GM12878 (cell line): Measurements from ENCODE around the gene FLNC. TPM values are rescaled to one million over a fixed set of nuclear protein-coding genes. Genes with fewer than 3 reads are reported as not detected.

Experiments used
- ATAC-seq: fragments of 200-7000 bp; cut with Tn5 transposase; 3 replicates; pipeline ENCODE4 v1.9.1; 2020; ENCODE audit warnings: mild to moderate bottlenecking, moderate library complexity
- BruUV-seq: library from RNA; stranded (reverse); fragments of 400-500 nt; replicated peaks from 2 replicates; lab custom pipeline; 2021; lab: Mats Ljungman, UMichigan
- CTCF ChIA-PET: fragments of 300-600 bp; sonication (Branson Sonifier 250); formaldehyde crosslinking; extraction: SDS; loops from one replicate; lab custom pipeline; 2021; ENCODE audit warnings: inconsistent platforms; lab: Yijun Ruan, JAX
- POLR2A ChIA-PET: fragments of 350-600 bp; formaldehyde crosslinking; extraction: SDS; loops from one replicate; lab custom pipeline; 2021; ENCODE audit warnings: inconsistent platforms; lab: Charles Lee
- RAD21 ChIA-PET: fragments of 300-600 bp; sonication (Branson Sonifier 250); formaldehyde crosslinking; loops from one replicate; lab custom pipeline; 2023; ENCODE audit warnings: antibody characterized with exemption; ENCODE audit not compliant: unreplicated experiment; lab: Charles Lee
- SMC1A ChIA-PET: fragments of 300-600 bp; sonication (Branson Sonifier 250); formaldehyde crosslinking; loops from one replicate; lab custom pipeline; 2023; ENCODE audit not compliant: unreplicated experiment, uncharacterized antibody; lab: Charles Lee
- DNase-seq: peaks from one replicate; pipeline ENCODE4 v3.0.0-alpha.2; 2011; ENCODE audit warnings: low read depth, low spot score
- FAIRE-seq: peaks from 3 replicates; lab custom pipeline; 2011; peaks lifted over from hg19 to GRCh38; lab: Jason Lieb, UNC
- H2AFZ ChIP-seq: 2 replicates; pipeline ENCODE4 v1.6.0; 2011; ENCODE audit warnings: low read depth, low read length, control low read depth; ENCODE audit not compliant: control insufficient read depth
- H3K27ac ChIP-seq: 2 replicates; pipeline ENCODE4 v1.5.1; 2011; ENCODE audit warnings: control low read depth; ENCODE audit not compliant: control insufficient read depth, insufficient read depth
- H3K27me3 ChIP-seq, 2 experiments: replicated peaks in 1 of 2; 2 replicates each; pipeline versions ENCODE4 v1.6.0 to v1.6.1; 2011; ENCODE audit warnings: low read length in 1 of 2; ENCODE audit not compliant: control insufficient read depth in 2 of 2, insufficient read depth in 2 of 2
- H3K36me3 ChIP-seq, 2 experiments: 2 replicates each; pipeline ENCODE4 v1.5.1; 2011; ENCODE audit warnings: low read length in 1 of 2; ENCODE audit not compliant: control insufficient read depth in 2 of 2, insufficient read depth in 2 of 2
- H3K4me1 ChIP-seq: 2 replicates; pipeline ENCODE4 v1.6.1; 2011; ENCODE audit warnings: mild to moderate bottlenecking, low read length, moderate library complexity, mixed read lengths; ENCODE audit not compliant: control insufficient read depth, insufficient read depth
- H3K4me2 ChIP-seq: 2 replicates; pipeline ENCODE4 v1.6.0; 2011; ENCODE audit warnings: control low read depth; ENCODE audit not compliant: control insufficient read depth, insufficient read depth
- H3K4me3 ChIP-seq: fragments of 200-600 bp; sonication (generic); 2 replicates; pipeline ENCODE4 v1.5.1; 2016
- H3K79me2 ChIP-seq: 2 replicates; pipeline ENCODE4 v1.6.0; 2011; ENCODE audit warnings: low read length; ENCODE audit not compliant: control insufficient read depth, insufficient read depth
- H3K9ac ChIP-seq: 2 replicates; pipeline ENCODE4 v1.8.0; 2011; ENCODE audit warnings: low read length, control low read depth, mixed read lengths; ENCODE audit not compliant: control insufficient read depth, insufficient read depth
- H3K9me3 ChIP-seq: replicated peaks from 3 replicates; pipeline ENCODE4 v1.5.1; 2011; ENCODE audit warnings: mild to moderate bottlenecking, low read length; ENCODE audit not compliant: control insufficient read depth, insufficient read depth
- H4K20me1 ChIP-seq: 2 replicates; pipeline ENCODE4 v1.6.0; 2011; ENCODE audit not compliant: control insufficient read depth, insufficient read depth
- GATAD2B ChIP-seq: fragments of 450-650 bp; conservative IDR thresholded peaks from 2 replicates; pipeline ENCODE4 v1.6.1; 2017; ENCODE audit warnings: low read depth, mild to moderate bottlenecking, moderate library complexity
- HCFC1 ChIP-seq: fragments of 150-350 bp; IDR thresholded peaks from 2 replicates; pipeline ENCODE4 v1.6.1; 2014; ENCODE audit warnings: low read length
- KDM1A ChIP-seq: fragments of 200-600 bp; sonication (generic); IDR thresholded peaks from 2 replicates; pipeline ENCODE4 v1.6.1; 2016; ENCODE audit warnings: borderline replicate concordance
- PAX8 ChIP-seq: fragments of 450-650 bp; IDR thresholded peaks from 2 replicates; pipeline ENCODE4 v1.6.1; 2017; ENCODE audit warnings: mild to moderate bottlenecking, moderate library complexity
- RAD51 ChIP-seq: fragments of 450-650 bp; IDR thresholded peaks from 2 replicates; pipeline ENCODE4 v1.6.1; 2016; ENCODE audit warnings: moderate library complexity, mild to moderate bottlenecking, inconsistent platforms
- TBL1XR1 ChIP-seq: IDR thresholded peaks from 2 replicates; pipeline ENCODE4 v1.6.1; 2012; ENCODE audit warnings: low read depth, low read length, improper control_type of control experiment
- WGBS: methylation state at CpG from one replicate; pipeline ENCODE4 v1.1.6; 2016; ENCODE audit warnings: low lambda C conversion rate; ENCODE audit not compliant: insufficient replicate concordance, insufficient coverage; ENCODE audit errors: missing lambda C conversion rate; 5-methylcytosine and 5-hydroxymethylcytosine counted together
- in situ Hi-C: fragments of 300-500 bp; cut with MboI; formaldehyde crosslinking; loops from 9 replicates; pipeline ENCODE4 v1.14.3; 2018; ENCODE audit warnings: mixed read lengths
- intact Hi-C: fragments of 100-400 bp; cut with micrococcal nuclease; formaldehyde crosslinking; loops from one replicate; pipeline ENCODE4 v1.14.2; 2022; ENCODE audit not compliant: unreplicated experiment
- polyA plus RNA-seq, 11 experiments: library from polyadenylated mRNA; depleted of rRNA in 4 of 11; unstranded in 6 of 11; stranded (reverse) in 5 of 11; fragments of >200 nt; fragmentation: Nextera tagmentation in 4 of 11; fragmentation: Illumina TruSeq in 1 of 11; extraction: Ambion mirVana in 4 of 11; extraction: Trizol in 1 of 11; gene quantifications; 1 replicate in 1 of 11; 2 replicates in 10 of 11; pipeline versions ENCODE4 v1.2.1 to v1.2.3, GENCODE V29; 2011 to 2016; ENCODE audit warnings: inconsistent platforms in 2 of 11, missing spikeins in 2 of 11, low read depth in 1 of 11
- total RNA-seq, 4 experiments: library from RNA; depleted of rRNA in 3 of 4; stranded (reverse); fragments of >200 nt in 3 of 4; fragmentation: Illumina TruSeq in 1 of 4; extraction: Trizol in 1 of 4; gene quantifications; 2 replicates each; pipeline versions ENCODE4 v1.2.1 to v1.2.3, GENCODE V29; 2013 to 2021
- TF ChIP-seq, protein P1 (sequence below): fragments of 450-650 bp; formaldehyde crosslinking; IDR thresholded peaks from 2 replicates; pipeline ENCODE4 v1.4.0; 2020; ENCODE audit warnings: mild to moderate bottlenecking, moderate library complexity

The FLNC gene
- total and polyA plus RNA-seq, 10 of the 15 experiments (the other 5 are each of a cell fraction or from before 2014, with no cell fraction given) = 0.01 to 0.21 (median 0.06) TPM; not detected in 3

DNA sequence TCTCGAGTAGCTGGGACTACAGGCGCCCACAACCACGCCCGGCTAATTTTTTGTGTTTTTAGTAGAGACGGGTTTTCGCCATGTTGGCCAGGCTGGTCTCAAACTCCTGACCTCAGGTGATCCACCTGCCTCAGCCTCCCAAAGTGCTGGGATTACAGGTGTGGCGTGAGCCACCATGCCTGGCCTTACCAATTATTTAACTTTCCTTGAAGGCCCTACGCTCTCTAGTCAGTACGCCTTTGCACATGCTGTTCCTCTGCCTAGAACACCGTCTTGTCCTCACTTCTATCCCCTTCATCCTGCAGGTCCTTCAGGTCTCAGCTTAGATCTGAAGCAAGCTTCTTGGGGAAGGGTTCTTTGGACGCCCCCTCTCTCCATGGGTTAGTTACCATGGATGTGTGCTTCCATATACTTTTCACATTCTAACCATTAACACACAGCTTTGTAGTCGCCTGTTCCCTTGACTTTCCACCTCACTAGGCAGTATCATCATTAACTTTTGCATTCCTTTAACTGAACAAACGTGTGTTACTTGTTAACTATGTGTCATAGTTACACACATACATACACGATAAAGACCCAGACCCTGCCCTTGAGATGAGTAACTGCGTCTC lies 31.9 kb downstream of the FLNC start:
- CTCF ChIA-PET = interaction anchor here (0.6 to 5.5 kb wide), 22 partner anchors 11 to 1061 kb away, joined by 3 to 72 read pairs (median 4); partner anchors contain the start of genes CALU and METTL2B
- H2AFZ ChIP-seq = peak overlapping the region; percentile 100
- RAD21 ChIA-PET = interaction anchor here (0.6 to 2.5 kb wide), 13 partner anchors 11 to 512 kb away, joined by 3 to 19 read pairs (median 5); no protein-coding TSS in a partner anchor
- no peaks in the 10 kb centered on the region; a peak in 2 of 4 replicates for H3K36me3 ChIP-seq
- no TSS peak for BruUV-seq
- no peaks in the 10 kb centered on the region for H3K9me3 ChIP-seq
- FAIRE-seq (no peak), DNase-seq (no peak), ATAC-seq (no peak)
- POLR2A ChIA-PET = interaction anchor here (0.6 to 2.4 kb wide), 4 partner anchors 22 to 308 kb away, joined by 3 to 8 read pairs (median 4); no protein-coding TSS in a partner anchor
- peak overlapping the region; percentile 99 for H3K4me2 ChIP-seq
- H3K4me3 ChIP-seq = peak overlapping the region; percentile 66
- no peak for TF ChIP-seq KDM1A
- TF ChIP-seq GATAD2B = no peak
- TF ChIP-seq, protein P1, sequence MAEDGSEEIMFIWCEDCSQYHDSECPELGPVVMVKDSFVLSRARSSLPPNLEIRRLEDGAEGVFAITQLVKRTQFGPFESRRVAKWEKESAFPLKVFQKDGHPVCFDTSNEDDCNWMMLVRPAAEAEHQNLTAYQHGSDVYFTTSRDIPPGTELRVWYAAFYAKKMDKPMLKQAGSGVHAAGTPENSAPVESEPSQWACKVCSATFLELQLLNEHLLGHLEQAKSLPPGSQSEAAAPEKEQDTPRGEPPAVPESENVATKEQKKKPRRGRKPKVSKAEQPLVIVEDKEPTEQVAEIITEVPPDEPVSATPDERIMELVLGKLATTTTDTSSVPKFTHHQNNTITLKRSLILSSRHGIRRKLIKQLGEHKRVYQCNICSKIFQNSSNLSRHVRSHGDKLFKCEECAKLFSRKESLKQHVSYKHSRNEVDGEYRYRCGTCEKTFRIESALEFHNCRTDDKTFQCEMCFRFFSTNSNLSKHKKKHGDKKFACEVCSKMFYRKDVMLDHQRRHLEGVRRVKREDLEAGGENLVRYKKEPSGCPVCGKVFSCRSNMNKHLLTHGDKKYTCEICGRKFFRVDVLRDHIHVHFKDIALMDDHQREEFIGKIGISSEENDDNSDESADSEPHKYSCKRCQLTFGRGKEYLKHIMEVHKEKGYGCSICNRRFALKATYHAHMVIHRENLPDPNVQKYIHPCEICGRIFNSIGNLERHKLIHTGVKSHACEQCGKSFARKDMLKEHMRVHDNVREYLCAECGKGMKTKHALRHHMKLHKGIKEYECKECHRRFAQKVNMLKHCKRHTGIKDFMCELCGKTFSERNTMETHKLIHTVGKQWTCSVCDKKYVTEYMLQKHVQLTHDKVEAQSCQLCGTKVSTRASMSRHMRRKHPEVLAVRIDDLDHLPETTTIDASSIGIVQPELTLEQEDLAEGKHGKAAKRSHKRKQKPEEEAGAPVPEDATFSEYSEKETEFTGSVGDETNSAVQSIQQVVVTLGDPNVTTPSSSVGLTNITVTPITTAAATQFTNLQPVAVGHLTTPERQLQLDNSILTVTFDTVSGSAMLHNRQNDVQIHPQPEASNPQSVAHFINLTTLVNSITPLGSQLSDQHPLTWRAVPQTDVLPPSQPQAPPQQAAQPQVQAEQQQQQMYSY (CRISPR knock-in tag) = no peak
- peak; percentile 22; the same call in 1 of the 2 replicates for TF ChIP-seq RAD51
- TF ChIP-seq HCFC1 = no peak
- no peak for TF ChIP-seq PAX8
- no peak for TF ChIP-seq TBL1XR1
- no peaks in the 10 kb centered on the region for H3K27me3 ChIP-seq
- no peaks in the 10 kb centered on the region for H4K20me1 ChIP-seq
- WGBS = 62% methylated on average over 15 of the region's 15 CpGs
- intact Hi-C loops (loop anchor here (2.0 to 5.0 kb wide), 3 partner anchors 21 to 229 kb away; partner anchors contain the start of gene CALU), in situ Hi-C loops (no loop called here)
- SMC1A ChIA-PET = interaction anchor here (0.6 to 3.2 kb wide), 9 partner anchors 9 to 348 kb away, joined by 3 to 32 read pairs (median 5); no protein-coding TSS in a partner anchor
- peaks cover 8% of the 10 kb centered on the region; the same call in 1 of the 2 replicates for H3K4me1 ChIP-seq
- peaks cover 18% of the 10 kb centered on the region for H3K79me2 ChIP-seq
- peak overlapping the region; percentile 57 for H3K9ac ChIP-seq
- H3K27ac ChIP-seq = peak overlapping the region; percentile 39; the same call in 1 of the 2 replicates
